MCF 10A (cell line): ENCODE measurements around the gene BUD13. TPM values are rescaled to one million over a fixed set of nuclear protein-coding genes. Genes with fewer than 3 reads are reported as not detected.

ENCODE experiments used
- BruUV-seq: library from RNA; stranded (reverse); fragments of 400-500 nt; replicated peaks from 2 replicates; lab custom pipeline; 2021; lab: Mats Ljungman, UMichigan
- CTCF ChIA-PET: fragments of 300-600 bp; sonication (Branson Sonifier 250); formaldehyde crosslinking; extraction: SDS; loops from one replicate; lab custom pipeline; 2021; ENCODE audit warnings: antibody characterized with exemption, inconsistent platforms; lab: Yijun Ruan, JAX
- POLR2A ChIA-PET: fragments of 300-600, 350-650 bp; sonication (Branson Sonifier 250); formaldehyde crosslinking; extraction: SDS; loops from one replicate; lab custom pipeline; 2020; ENCODE audit warnings: antibody characterized with exemption, inconsistent platforms; lab: Yijun Ruan, JAX
- DNase-seq: peaks from one replicate; pipeline ENCODE4 v3.0.0-alpha.2; 2018; ENCODE audit not compliant: unreplicated experiment
- H3K27ac Mint-ChIP-seq: one replicate; pipeline ENCODE4 v1.8.0; 2022; ENCODE audit warnings: mild to moderate bottlenecking, low read depth, mixed read lengths; ENCODE audit not compliant: unreplicated experiment
- H3K27me3 Mint-ChIP-seq: one replicate; pipeline ENCODE4 v1.8.0; 2022; ENCODE audit warnings: mixed read lengths; ENCODE audit not compliant: insufficient read depth, unreplicated experiment
- H3K36me3 Mint-ChIP-seq: one replicate; pipeline ENCODE4 v1.8.0; 2022; ENCODE audit warnings: mild to moderate bottlenecking, moderate library complexity, mixed read lengths; ENCODE audit not compliant: insufficient read depth, unreplicated experiment
- H3K4me1 Mint-ChIP-seq: one replicate; pipeline ENCODE4 v1.8.0; 2022; ENCODE audit warnings: mixed read lengths; ENCODE audit not compliant: insufficient read depth, unreplicated experiment
- H3K4me3 Mint-ChIP-seq: one replicate; pipeline ENCODE4 v1.8.0; 2022; ENCODE audit warnings: mild to moderate bottlenecking, moderate library complexity, mixed read lengths; ENCODE audit not compliant: unreplicated experiment
- H3K9me3 Mint-ChIP-seq: one replicate; pipeline ENCODE4 v1.8.0; 2022; ENCODE audit warnings: mixed read lengths; ENCODE audit not compliant: unreplicated experiment
- intact Hi-C: fragments of 100-400 bp; cut with micrococcal nuclease; formaldehyde crosslinking; loops from 2 replicates; pipeline ENCODE4 v1.14.1; 2022
- total RNA-seq: library from RNA; stranded (reverse); gene quantifications from 2 replicates; pipeline ENCODE4 v1.2.3, GENCODE V29; 2022
- TF ChIP-seq, protein P1 (sequence below): fragments of 200-600 bp; IDR thresholded peaks from one replicate; pipeline ENCODE4 v1.8.0; 2022; ENCODE audit warnings: antibody characterized with exemption, mild to moderate bottlenecking; ENCODE audit not compliant: unreplicated experiment

Gene BUD13
- total RNA-seq, 1 experiment from 2014 or later, result 15.1 TPM

DNA sequence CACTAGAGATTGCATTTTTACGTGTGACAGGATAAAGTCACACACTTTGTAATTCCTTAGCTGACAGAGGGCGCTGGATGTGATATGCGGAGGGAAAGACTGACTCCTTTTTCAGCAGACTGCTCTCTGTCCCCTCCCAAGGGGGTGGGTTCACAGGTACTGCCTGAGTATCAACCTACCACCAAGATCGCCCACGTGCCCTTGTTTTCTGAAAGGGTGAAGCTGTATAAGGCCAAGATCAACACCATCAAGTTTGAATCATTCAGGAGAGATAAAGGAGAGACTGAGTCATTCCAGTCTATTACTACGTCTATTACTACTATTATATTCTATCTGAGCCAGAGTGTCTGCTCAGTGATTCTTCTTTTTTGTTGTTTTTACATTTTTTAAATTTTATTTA, 30.7 kb downstream of the BUD13 start:
- no peak for DNase-seq
- intact Hi-C loops, result no loop called here
- CTCF ChIA-PET, result interaction anchor here (0.7 to 4.5 kb wide), 11 partner anchors 10 to 1222 kb away, joined by 3 to 34 read pairs (median 7); partner anchors contain the start of gene APOA1

GRCh38 chr11:116740741-116741140, 32.0 kb downstream of the BUD13 start:
- BruUV-seq, result no TSS peak
- CTCF ChIA-PET, result interaction anchor here (0.6 to 4.5 kb wide), 5 partner anchors 11 to 630 kb away, joined by 3 to 33 read pairs (median 3); no protein-coding TSS in a partner anchor
- Mint-ChIP-seq H3K4me3 (no peak overlapping the region), H3K36me3 (peaks cover 6% of the 10 kb centered on the region), H3K9me3 (no peaks in the 10 kb centered on the region), H3K27me3 (no peaks in the 10 kb centered on the region), H3K4me1 (no peaks in the 10 kb centered on the region), H3K27ac (no peak overlapping the region)
- DNase-seq, result no peak
- intact Hi-C loops, result no loop called here
- TF ChIP-seq, protein P1, sequence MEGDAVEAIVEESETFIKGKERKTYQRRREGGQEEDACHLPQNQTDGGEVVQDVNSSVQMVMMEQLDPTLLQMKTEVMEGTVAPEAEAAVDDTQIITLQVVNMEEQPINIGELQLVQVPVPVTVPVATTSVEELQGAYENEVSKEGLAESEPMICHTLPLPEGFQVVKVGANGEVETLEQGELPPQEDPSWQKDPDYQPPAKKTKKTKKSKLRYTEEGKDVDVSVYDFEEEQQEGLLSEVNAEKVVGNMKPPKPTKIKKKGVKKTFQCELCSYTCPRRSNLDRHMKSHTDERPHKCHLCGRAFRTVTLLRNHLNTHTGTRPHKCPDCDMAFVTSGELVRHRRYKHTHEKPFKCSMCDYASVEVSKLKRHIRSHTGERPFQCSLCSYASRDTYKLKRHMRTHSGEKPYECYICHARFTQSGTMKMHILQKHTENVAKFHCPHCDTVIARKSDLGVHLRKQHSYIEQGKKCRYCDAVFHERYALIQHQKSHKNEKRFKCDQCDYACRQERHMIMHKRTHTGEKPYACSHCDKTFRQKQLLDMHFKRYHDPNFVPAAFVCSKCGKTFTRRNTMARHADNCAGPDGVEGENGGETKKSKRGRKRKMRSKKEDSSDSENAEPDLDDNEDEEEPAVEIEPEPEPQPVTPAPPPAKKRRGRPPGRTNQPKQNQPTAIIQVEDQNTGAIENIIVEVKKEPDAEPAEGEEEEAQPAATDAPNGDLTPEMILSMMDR, result no peak
- POLR2A ChIA-PET, result no interaction called here

More for the DNA sequence above, 30.7 kb downstream of the BUD13 start:
- POLR2A ChIA-PET, result interaction anchor here (0.6 to 1.7 kb wide), 4 partner anchors 20 to 1217 kb away, joined by 3 to 4 read pairs (median 3); no protein-coding TSS in a partner anchor
- H3K27ac Mint-ChIP-seq, result no peak overlapping the region
- H3K9me3 Mint-ChIP-seq, result no peaks in the 10 kb centered on the region
- H3K27me3 Mint-ChIP-seq, result no peaks in the 10 kb centered on the region
- no TSS peak for BruUV-seq
- TF ChIP-seq, protein P1, result no peak
- no peaks in the 10 kb centered on the region for H3K4me1 Mint-ChIP-seq
- no peak overlapping the region for H3K4me3 Mint-ChIP-seq
- peaks cover 6% of the 10 kb centered on the region for H3K36me3 Mint-ChIP-seq

GRCh38 chr11:116738975-116739374, 33.8 kb downstream of the BUD13 start:
- TF ChIP-seq, protein P1, result no peak
- POLR2A ChIA-PET, result interaction anchor here (0.8 kb wide), 1 partner anchor 11 kb away, joined by 3 read pairs; no protein-coding TSS in a partner anchor
- intact Hi-C loops, result no loop called here

DNA sequence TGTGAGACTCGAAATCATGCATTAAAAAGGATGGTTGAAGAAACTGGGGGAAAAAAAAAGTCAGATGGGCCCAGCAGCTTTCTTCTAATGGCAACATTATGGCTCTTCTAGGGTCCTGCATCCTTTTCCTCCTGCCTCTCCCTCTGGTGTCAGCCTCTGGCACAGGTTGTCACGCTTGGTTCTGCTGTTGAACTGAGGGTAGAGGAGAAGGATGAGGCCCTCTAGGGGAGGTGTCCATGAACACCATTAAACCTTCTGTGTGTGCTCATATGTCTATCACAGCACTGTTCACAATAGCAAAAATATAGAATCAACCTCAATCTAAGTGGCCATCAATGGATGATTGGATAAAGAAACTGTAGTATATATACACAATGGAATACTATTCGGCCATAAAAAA, 36.0 kb downstream of the BUD13 start:
- peak; percentile 16 for DNase-seq
- intact Hi-C loops, result no loop called here
- ChIA-PET POLR2A (no interaction called here), CTCF (interaction anchor here (0.6 to 1.3 kb wide), 2 partner anchors 81 to 99 kb away, joined by 3 to 6 read pairs; no protein-coding TSS in a partner anchor)
- BruUV-seq, result no TSS peak
- TF ChIP-seq, protein P1, result peak; percentile 13
- Mint-ChIP-seq H3K36me3 (no peaks in the 10 kb centered on the region), H3K4me3 (no peak overlapping the region), H3K27ac (no peak overlapping the region), H3K9me3 (no peaks in the 10 kb centered on the region), H3K4me1 (peaks cover 7% of the 10 kb centered on the region), H3K27me3 (no peaks in the 10 kb centered on the region)

More at GRCh38 chr11:116738975-116739374, 33.8 kb downstream of the BUD13 start:
- CTCF ChIA-PET, result interaction anchor here (1.0 to 1.7 kb wide), 3 partner anchors 11 to 367 kb away, joined by 3 to 5 read pairs (median 3); no protein-coding TSS in a partner anchor
- Mint-ChIP-seq H3K4me3 (no peak overlapping the region), H3K27ac (no peak overlapping the region), H3K27me3 (no peaks in the 10 kb centered on the region), H3K9me3 (no peaks in the 10 kb centered on the region), H3K36me3 (no peaks in the 10 kb centered on the region), H3K4me1 (no peaks in the 10 kb centered on the region)
- no TSS peak for BruUV-seq
- no peak for DNase-seq
